ENCODE results near the gene KCTD7.

DNA sequence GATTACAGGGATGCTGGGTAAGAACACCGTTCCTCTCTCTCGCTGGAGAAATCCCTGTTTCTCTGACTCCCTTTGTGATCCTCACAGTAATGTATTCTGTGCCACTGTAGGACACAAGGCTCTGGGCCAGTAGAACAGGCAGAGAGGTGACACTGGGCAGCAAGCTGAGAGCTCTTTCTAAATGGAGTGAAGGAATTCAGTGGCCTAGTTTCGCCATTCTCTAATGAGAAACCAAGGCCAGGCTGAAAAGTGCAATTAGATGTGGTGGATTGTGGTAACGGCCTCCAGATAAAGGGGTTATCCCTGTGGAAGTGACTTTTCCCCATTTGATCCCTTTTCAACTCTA, 12.8 kb downstream of the KCTD7 start:
- TF ChIP-seq, protein P1, sequence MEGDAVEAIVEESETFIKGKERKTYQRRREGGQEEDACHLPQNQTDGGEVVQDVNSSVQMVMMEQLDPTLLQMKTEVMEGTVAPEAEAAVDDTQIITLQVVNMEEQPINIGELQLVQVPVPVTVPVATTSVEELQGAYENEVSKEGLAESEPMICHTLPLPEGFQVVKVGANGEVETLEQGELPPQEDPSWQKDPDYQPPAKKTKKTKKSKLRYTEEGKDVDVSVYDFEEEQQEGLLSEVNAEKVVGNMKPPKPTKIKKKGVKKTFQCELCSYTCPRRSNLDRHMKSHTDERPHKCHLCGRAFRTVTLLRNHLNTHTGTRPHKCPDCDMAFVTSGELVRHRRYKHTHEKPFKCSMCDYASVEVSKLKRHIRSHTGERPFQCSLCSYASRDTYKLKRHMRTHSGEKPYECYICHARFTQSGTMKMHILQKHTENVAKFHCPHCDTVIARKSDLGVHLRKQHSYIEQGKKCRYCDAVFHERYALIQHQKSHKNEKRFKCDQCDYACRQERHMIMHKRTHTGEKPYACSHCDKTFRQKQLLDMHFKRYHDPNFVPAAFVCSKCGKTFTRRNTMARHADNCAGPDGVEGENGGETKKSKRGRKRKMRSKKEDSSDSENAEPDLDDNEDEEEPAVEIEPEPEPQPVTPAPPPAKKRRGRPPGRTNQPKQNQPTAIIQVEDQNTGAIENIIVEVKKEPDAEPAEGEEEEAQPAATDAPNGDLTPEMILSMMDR (conservative IDR thresholded peaks at IDR 0.05; ENCODE audit: low read length): no peak
- TF ChIP-seq EZH2phosphoT487 (IDR thresholded peaks at IDR 0.05; ENCODE audit: borderline replicate concordance): no peak

Measured in Loucy (cell line).